SK-N-SH (cell line): ENCODE data around the gene CCDC126. TPM values are rescaled to one million over a fixed set of nuclear protein-coding genes. Genes with fewer than 3 reads are reported as not detected.

Source experiments
- CTCF ChIA-PET: fragments of 300-600, 350-600 bp; formaldehyde crosslinking; extraction: SDS; loops from one replicate; lab custom pipeline; 2021; lab: Yijun Ruan, JAX
- POLR2A ChIA-PET: fragments of 350-600 bp; sonication (Branson Sonifier 250); formaldehyde crosslinking; extraction: SDS; loops from one replicate; lab custom pipeline; 2020; ENCODE audit warnings: antibody characterized with exemption, inconsistent platforms; lab: Yijun Ruan, JAX
- DNase-seq: peaks from one replicate; pipeline ENCODE4 v3.0.0; 2012
- H2AFZ ChIP-seq: fragments of 200-600 bp; sonication (generic); 2 replicates; pipeline ENCODE4 v1.8.1; 2016; ENCODE audit warnings: antibody characterized with exemption, mild to moderate bottlenecking, low read depth
- H3F3A ChIP-seq: fragments of 200-600 bp; sonication (generic); replicated peaks from 2 replicates; pipeline ENCODE3; 2016; ENCODE audit warnings: antibody characterized with exemption, mild to moderate bottlenecking; ENCODE audit not compliant: insufficient read depth
- H3K27ac ChIP-seq, 2 experiments: fragments of 200-500 bp in 1 of 2; fragments of 200-600 bp in 1 of 2; sonication (Bioruptor generic) in 1 of 2; sonication (generic), shearing (Covaris generic) in 1 of 2; 2 replicates each; pipeline versions ENCODE4 v1.5.1 to v1.6.1; 2014 to 2016; ENCODE audit warnings: low read depth in 2 of 2, inconsistent platforms in 1 of 2, low read length in 1 of 2, mild to moderate bottlenecking in 1 of 2, mixed read lengths in 1 of 2
- H3K27me3 ChIP-seq: fragments of 200-600 bp; sonication (generic), shearing (Covaris generic); 2 replicates; pipeline ENCODE4 v1.6.1; 2016; ENCODE audit warnings: mixed run types; ENCODE audit not compliant: insufficient read depth
- H3K36me3 ChIP-seq, 2 experiments: fragments of 200-500 bp in 1 of 2; fragments of 200-600 bp in 1 of 2; sonication (Bioruptor generic) in 1 of 2; sonication (generic) in 1 of 2; replicated peaks in 1 of 2; 2 replicates each; pipeline versions ENCODE3 to v1.5.1; 2014 to 2016; ENCODE audit warnings: low read length in 1 of 2, mild to moderate bottlenecking in 1 of 2; ENCODE audit not compliant: insufficient read depth in 2 of 2, control insufficient read depth in 1 of 2
- H3K4me1 ChIP-seq, 2 experiments: fragments of 200-500 bp in 1 of 2; fragments of 200-600 bp in 1 of 2; sonication (Bioruptor generic) in 1 of 2; sonication (generic), shearing (Covaris generic) in 1 of 2; 2 replicates each; pipeline versions ENCODE4 v1.5.1 to v1.6.1; 2014 to 2016; ENCODE audit warnings: low read depth in 1 of 2, low read length in 1 of 2, mixed run types in 1 of 2; ENCODE audit not compliant: insufficient read depth in 2 of 2, control insufficient read depth in 1 of 2
- H3K4me2 ChIP-seq: fragments of 200-600 bp; sonication (generic), shearing (Covaris generic); 2 replicates; pipeline ENCODE4 v1.6.1; 2017; ENCODE audit warnings: mixed run types
- H3K4me3 ChIP-seq, 2 experiments: fragments of 200-500 bp in 1 of 2; fragments of 200-600 bp in 1 of 2; sonication (Bioruptor generic) in 1 of 2; sonication (generic), shearing (Covaris generic) in 1 of 2; 2 replicates each; pipeline versions ENCODE4 v1.5.1 to v1.8.1; 2014 to 2016; ENCODE audit warnings: low read depth in 2 of 2, inconsistent platforms in 1 of 2, low read length in 1 of 2, mild to moderate bottlenecking in 1 of 2, mixed read lengths in 1 of 2, moderate library complexity in 1 of 2
- H3K79me2 ChIP-seq: fragments of 200-600 bp; sonication (generic); 2 replicates; pipeline ENCODE4 v1.8.1; 2017; ENCODE audit warnings: mild to moderate bottlenecking; ENCODE audit not compliant: insufficient read depth
- H3K9ac ChIP-seq: fragments of 200-600 bp; sonication (generic); 2 replicates; pipeline ENCODE4 v1.6.1; 2017; ENCODE audit warnings: mixed run types
- H3K9me2 ChIP-seq: fragments of 200-600 bp; sonication (generic); 2 replicates; pipeline ENCODE4 v1.6.1; 2017; ENCODE audit warnings: mixed run types
- H3K9me3 ChIP-seq: fragments of 200-600 bp; sonication (generic); 2 replicates; pipeline ENCODE4 v1.6.1; 2017; ENCODE audit warnings: mixed run types, mild to moderate bottlenecking, moderate library complexity
- H4K20me1 ChIP-seq: fragments of 200-600 bp; sonication (generic); 2 replicates; pipeline ENCODE4 v1.6.1; 2017; ENCODE audit warnings: mild to moderate bottlenecking, mixed run types; ENCODE audit not compliant: insufficient read depth
- CHD2 ChIP-seq: fragments of 150-350 bp; IDR thresholded peaks from 2 replicates; pipeline ENCODE4 v1.6.1; 2018; ENCODE audit warnings: low read length; ENCODE audit not compliant: partially characterized antibody
- ELF1 ChIP-seq: IDR thresholded peaks from 2 replicates; pipeline ENCODE4 v1.4.0; 2012
- FOXJ3 ChIP-seq: sonication (generic); formaldehyde crosslinking; IDR thresholded peaks from 2 replicates; pipeline ENCODE4 v1.5.1; 2020; ENCODE audit warnings: mild to moderate bottlenecking, missing genetic modification reagents
- GATA2 ChIP-seq: sonication (generic); formaldehyde crosslinking; IDR thresholded peaks from 2 replicates; pipeline ENCODE4 v1.5.0; 2020; ENCODE audit warnings: mild to moderate bottlenecking, missing genetic modification reagents
- MEF2A ChIP-seq: IDR thresholded peaks from 2 replicates; pipeline ENCODE4 v1.4.0; 2012; ENCODE audit warnings: low read depth, borderline replicate concordance
- PBX3 ChIP-seq: IDR thresholded peaks from 2 replicates; pipeline ENCODE4; 2012
- REST ChIP-seq: IDR thresholded peaks from 2 replicates; pipeline ENCODE4 v1.6.1; 2012; ENCODE audit warnings: mild to moderate bottlenecking, low read depth, low read length, moderate library complexity
- ZBTB33 ChIP-seq: IDR thresholded peaks from 2 replicates; pipeline ENCODE4 v1.4.0; 2012; ENCODE audit warnings: low read depth, borderline replicate concordance
- WGBS: methylation state at CpG from one replicate; pipeline ENCODE4 v1.1.6; 2017; ENCODE audit warnings: low lambda C conversion rate; 5-methylcytosine and 5-hydroxymethylcytosine counted together
- polyA plus RNA-seq, 3 experiments: library from polyadenylated mRNA; depleted of rRNA; stranded (reverse); fragments of >200 nt; gene quantifications; 2 replicates each; pipeline ENCODE4 v1.2.3, GENCODE V29; 2012

CCDC126 gene
- polyA plus RNA-seq, 1 of the 3 experiments (the other 2 are of a cell fraction), result 5.5 TPM

GRCh38 chr7:23658831-23659427 is 61.7 kb downstream of the CCDC126 start:
- ChIA-PET POLR2A (no interaction called here), CTCF (interaction anchor here (1.2 kb wide), 1 partner anchor 53 kb away, joined by 3 read pairs; no protein-coding TSS in a partner anchor)
- TF ChIP-seq ZBTB33 (no peak), CHD2 (no peak), REST (no peak), ELF1 (no peak)
- no peaks in the 10 kb centered on the region for H3K4me1 ChIP-seq
- no peaks in the 10 kb centered on the region for H3F3A ChIP-seq
- no peaks in the 10 kb centered on the region for H3K27me3 ChIP-seq
- H2AFZ ChIP-seq, result no peak overlapping the region
- no peak for DNase-seq
- H3K9me2 ChIP-seq, result no peaks in the 10 kb centered on the region
- no peaks in the 10 kb centered on the region for H3K36me3 ChIP-seq
- no peak overlapping the region for H3K4me2 ChIP-seq
- WGBS, result 54% methylated on average over 7 of the region's 7 CpGs
- no peak overlapping the region for H3K9ac ChIP-seq
- H3K4me3 ChIP-seq, result no peak overlapping the region
- no peaks in the 10 kb centered on the region for H4K20me1 ChIP-seq
- H3K27ac ChIP-seq, result no peak overlapping the region
- peaks cover 4% of the 10 kb centered on the region; the same call in 1 of the 2 replicates for H3K9me3 ChIP-seq
- H3K79me2 ChIP-seq, result no peaks in the 10 kb centered on the region

- Histone ChIP-seq H3K79me2 (no peaks in the 10 kb centered on the region), H3K9ac (no peak overlapping the region), H4K20me1 (no peaks in the 10 kb centered on the region), H3K36me3 (no peaks in the 10 kb centered on the region), H3K4me1 (no peaks in the 10 kb centered on the region)
- 62% methylated on average over 3 of the region's 3 CpGs for WGBS
- CTCF ChIA-PET, result interaction anchor here (0.6 to 1.4 kb wide), 2 partner anchors 14 to 35 kb away, joined by 3 read pairs; no protein-coding TSS in a partner anchor
- no peak for DNase-seq
- TF ChIP-seq MEF2A (no peak), GATA2 (CRISPR knock-in tag) (no peak), PBX3 (no peak), FOXJ3 (CRISPR knock-in tag) (no peak)
- TF ChIP-seq, all 33 proteins: peak for 0
- Histone ChIP-seq H2AFZ (no peak overlapping the region), H3K9me3 (no peaks in the 10 kb centered on the region), H3K27ac (no peak overlapping the region), H3K4me3 (no peak overlapping the region), H3F3A (no peaks in the 10 kb centered on the region), H3K9me2 (no peaks in the 10 kb centered on the region), H3K4me2 (no peak overlapping the region), H3K27me3 (no peaks in the 10 kb centered on the region)
- POLR2A ChIA-PET, result no interaction called here
Measured at GRCh38 chr7:23661385-23661784, 64.2 kb downstream of the CCDC126 start.
